Measurements from ENCODE around the gene SHB.

Gene SHB

DNA sequence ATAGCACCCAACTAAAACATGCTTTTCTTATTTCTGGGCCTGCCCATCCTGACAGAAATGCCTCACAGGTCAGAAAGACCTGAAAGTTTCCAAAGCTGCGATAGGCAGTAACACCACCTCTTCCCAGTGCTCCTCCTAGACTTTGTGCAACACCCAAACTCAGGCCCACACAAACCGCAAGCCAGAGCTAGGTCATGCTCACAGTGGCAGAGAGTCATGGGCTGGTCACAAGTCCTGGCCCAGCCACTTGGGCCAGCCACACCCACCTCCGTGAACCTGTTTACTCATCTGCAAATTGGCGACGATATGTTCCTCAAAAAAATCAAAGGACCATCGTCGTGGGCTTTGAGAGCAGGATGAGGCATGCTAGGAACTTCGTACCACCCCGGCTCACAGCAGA, 121.0 kb downstream of the SHB start:
- DNase-seq, result no peak

DNA sequence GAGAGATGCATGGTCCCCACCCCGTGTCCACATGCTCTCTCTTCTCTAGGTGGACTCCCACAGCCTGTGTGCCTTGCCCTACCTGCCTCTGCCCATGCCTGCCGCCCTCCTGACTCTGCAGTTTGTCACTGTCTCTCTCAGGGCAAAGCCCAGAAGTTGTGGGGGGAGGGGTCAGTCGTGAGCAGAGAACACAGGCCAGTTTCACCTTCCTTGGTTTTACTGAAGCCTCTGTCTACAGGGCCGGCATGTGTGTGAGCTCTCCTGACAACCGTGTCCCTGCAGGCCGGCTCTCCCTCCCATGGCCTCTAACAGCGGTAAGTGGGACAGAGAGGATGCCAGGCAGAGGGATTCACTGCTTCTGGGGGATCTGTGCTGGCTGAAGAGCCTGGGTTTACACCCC, 121.6 kb downstream of the SHB start:
- DNase-seq, result no peak

DNA sequence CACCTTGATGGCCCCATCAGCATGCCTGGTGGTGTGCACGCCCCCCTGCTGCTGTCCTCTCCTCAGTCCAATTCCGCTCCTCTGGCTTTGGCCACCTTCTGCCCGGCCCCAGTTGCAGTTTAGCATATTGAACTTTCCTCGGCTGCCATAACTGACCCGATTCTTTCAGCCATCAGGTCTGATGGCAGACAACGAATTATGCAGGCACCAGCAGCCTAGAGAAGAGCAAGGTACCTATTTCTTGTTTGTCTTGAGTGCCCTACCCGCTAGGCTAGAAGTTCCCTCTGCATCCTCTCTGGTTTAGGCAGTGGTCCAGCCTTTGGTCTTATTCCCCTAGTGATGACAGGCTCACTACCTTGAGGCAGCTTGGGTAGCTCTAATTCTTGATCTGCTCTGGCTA, 122.1 kb downstream of the SHB start:
- DNase-seq, result no peak

DNA sequence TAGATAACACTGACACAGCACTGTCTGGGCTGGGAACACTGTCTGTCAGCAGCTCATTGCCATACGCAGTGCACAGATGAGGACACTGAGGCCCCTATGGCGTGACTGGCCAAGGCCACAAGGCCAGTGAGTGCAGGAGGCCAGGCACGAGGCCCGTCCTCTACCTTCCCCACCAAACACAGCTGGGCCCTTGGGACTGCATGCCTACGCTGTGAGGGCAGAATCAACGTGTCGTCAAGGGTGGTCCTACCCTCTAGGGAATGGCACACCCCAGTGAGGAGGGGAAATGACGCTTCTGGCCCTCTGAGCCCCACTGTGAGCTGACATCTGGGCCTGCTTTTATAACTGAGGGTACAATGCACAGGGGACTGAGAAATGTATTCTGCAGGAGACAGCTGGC, 123.0 kb downstream of the SHB start:
- DNase-seq, result no peak

DNA sequence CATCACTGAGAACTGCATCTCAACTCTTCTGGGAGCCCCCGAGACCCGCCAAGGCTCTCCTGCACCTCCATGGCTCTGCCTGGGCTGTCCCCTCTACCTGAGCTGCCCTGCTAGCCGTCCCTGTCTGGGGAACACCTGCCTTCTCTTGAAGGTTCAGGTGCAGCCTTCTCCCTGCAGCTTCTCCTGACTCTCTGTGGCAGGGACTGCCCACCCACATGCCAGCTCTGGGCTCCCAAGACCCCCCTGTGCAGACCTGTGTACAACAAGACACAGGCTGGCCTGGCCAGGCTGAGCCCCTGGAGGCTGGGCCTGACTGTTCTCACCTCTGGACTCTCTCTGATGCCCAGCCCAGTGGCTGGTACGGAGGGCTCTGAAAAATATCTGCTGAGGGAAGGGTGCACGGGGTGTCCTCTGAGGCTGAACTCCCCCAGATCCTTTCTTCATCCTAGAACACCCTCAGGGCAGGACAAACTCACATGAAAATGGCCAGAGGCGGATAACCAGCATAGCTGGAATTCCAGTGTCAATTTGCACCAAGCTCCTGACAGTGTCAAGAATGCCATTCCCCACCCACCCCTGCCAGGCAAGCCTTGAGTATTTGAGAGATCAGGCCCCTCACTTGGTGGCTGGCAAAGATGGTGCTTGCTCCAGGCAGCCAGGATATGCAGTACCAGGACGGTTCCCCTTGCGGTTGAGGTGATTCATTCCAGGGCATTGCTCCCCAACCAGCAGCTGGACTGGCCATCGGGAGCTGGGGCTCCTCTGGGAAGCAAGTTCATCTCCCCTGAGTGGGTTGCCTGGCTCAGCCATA, 124.2 kb downstream of the SHB start:
- DNase-seq, result no peak

DNA sequence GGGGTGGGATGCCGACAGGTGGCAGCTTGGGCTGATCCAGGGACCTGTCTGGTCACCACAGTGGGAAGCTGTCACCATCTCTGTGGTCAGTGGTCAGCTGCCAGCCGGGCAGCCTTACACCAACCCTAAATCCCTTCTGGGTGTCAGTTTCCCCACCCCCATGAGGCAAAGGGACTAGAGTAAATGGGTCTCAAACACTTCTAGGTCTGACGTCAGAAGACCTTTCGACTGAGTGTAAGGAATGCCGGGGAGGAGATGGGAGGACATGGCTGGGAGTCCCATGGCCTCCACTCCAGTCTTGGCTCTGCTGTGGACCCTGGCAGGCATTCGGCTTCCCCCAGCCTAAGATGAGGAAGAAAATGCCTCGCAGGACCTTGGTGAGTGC, 124.8 kb downstream of the SHB start:
- no peak for DNase-seq

DNA sequence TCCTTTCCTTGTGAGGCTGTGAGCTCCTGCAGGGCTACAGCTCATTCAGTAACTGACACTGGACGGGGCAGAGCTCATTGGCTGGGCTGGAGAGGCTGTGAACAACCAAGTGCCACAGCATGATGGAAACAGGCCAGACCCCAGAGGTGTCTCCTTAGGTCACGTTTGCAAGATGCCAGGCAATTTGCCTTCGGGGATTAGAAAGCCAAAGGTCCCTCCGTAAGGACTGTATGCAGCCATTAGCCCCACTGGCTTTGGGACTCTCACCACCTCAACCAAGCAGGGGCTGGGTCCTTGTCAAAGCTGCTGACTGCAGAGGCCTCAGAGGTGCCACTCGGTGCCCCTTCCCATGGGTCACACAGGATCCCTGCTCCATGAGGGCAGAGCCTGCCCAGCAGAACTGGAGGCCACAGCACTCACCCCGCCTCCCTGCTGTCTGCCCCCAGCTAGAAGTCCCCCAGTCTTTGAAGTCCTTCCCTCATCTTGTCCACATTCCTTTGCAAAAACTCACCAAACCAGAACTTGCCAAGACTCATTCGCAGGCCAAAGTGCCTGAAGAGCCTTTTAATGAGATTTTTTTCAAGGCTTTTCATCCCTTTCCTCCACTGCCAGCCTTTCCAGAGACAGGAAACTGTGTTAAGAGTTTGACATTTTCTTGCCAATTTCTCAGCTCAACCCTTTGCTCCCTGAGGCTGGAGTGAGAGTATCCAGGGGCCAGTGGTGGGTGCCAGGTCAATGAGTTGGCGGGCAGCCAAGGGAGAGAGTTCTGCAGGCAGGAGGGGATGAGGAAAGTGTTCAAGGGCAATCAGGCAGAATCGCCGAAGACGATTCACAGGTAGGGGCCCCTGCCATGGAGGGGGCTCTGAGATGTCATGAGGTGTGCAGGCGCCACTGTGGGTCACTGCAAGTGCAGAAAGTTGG, 125.4 kb downstream of the SHB start:
- no peak for DNase-seq

DNA sequence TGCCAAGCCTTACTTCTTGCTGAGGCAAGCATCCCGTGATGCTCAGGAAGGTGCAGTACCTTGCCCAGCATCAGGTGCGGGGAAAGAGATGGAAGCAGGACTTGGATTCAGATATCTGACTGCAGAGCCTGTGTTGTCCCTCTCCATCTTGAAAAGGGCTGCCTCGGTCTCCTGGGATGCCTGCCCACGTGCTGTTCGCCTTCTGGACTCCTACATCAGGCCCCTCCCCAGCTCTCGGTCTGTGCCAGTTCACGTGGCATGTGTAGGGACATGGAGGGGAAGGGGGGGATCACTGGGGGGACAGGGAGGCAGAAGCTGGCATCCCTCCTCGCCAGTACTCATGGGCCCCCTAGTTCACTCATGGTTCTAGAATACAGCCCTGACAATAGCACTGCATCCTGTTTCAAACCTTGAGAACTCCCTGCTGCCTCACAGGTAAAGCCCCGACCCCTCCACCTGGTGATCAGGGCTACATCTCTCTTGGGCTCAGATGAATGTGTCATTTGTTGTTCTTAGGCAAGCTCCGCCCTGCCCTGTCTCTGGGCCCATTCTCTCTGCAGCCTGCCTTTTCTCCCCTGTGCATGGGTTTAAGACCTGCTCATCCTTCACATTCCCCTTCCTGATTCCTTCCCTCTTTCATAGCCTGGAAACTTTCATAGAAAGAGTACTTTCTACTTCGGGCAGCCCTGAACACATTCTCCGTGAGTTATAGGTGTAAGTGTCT, 126.2 kb downstream of the SHB start:
- DNase-seq, result no peak

DNA sequence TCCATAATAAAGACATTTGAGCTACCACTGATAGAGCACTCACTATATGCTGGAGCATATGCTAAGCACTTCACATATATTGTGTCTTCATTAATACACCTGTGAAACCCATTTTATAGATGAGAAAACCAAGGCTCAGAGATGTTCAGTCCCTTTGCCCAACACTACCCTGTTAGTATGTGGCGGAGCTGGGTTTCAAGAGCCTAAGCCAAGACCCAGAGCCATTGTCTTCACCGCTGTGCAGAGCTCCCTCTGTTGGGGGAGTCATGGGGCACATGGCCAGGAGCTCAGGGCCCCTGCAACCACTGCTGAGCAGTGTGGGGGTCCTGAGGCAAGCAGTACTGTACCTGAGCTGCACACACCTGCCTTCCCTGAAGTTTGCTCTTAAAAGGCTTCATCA, 127.8 kb downstream of the SHB start:
- DNase-seq, result no peak

DNA sequence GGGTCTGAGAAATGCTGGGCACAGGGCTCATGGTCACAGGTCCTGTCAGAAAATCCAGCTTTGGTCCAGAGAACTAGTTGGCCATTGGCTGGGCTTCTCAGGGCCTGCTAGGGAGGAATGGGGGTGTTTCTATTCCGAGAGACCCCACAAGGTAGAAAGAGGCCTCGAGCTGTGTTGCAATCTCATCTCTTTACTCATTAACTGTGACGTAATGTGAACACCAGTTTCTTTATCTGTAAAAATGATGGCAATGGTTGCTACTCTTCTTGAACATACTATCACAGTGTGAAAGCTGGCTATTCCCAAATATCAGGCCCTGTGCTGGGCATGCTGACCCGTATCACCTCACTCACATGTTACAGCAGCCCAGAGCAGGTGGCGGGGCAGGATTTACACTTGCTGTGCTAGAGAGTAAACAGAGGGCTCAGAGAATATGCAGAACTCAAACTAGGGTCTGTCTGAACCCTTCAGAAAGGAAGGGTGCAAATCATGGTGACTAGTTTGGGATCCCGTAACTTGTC, 129.4 kb downstream of the SHB start:
- no peak for DNase-seq

DNA sequence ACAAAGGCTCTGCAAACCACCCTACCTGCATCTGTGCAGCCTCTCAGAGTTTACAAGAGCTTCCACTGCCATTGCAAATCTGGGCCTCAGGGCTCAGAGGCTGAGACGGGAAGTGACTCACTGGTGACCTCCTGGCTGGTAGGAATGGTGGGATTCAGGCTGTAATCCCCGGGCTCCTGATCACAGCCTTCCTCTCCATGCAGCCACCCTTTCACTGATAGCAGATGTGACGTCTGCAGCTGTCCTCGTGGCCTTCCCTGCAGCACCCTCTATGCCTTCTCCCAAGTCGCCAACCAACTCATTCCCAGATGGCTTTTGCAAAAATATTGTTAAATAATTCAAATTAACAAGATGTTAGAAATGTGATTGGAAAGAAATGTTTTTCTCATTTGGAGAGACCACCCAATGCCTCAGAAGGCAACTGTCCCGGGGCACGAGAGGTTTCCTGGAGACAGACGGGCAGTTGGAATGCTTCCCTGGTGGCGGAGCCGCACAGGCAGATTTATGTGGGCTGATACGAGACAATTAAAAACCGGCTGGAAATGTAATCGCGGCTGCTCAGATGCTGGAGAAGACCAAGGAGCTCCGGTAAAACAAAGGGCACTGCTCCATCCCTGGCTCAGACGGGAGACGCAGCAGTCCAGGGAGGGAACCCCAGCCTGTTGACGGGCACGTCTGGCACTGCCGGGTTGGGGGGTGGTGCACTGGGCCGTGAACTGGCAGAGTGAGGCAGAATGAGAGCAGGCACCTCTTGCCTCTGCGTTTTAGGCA, 130.7 kb downstream of the SHB start:
- DNase-seq, result no peak

DNA sequence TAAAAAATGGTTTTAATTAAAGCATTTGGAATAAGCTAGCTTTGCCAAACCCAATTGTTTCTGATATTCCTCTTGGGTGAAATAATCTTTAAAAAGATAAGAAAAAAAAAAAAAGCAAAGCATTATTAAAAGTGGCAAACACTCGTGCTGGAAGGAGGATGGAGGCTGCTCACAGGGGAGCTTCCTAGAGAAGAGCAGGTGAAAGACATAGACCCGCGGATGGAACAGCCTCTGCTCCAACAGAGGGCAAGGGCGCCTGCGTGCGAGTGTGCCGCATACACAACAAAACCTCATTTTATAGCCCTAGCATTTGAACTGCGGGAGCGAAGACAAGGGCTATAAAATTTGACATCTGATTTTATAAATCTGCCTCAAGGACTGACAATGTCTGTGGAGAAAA, 131.7 kb downstream of the SHB start:
- no peak for DNase-seq

DNA sequence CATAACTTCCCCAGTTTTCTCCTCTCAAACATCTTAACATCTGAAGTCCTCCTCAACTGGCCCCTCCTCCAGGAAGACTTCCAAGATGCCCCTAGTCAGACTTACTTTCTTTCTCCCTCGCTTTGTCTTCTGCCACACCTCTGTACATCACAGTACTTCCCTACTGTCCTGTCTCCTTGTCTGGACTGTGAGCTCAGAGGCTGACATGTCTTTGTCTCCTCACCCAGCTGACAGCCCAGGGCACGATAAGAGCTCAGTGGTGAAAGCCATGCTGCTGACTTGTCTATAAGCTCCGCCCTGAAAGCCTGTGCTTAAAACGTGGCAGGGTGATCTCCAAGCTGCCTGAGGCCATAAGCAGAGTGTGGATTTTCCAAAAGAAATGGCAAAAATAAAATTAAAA, 132.1 kb downstream of the SHB start:
- no peak for DNase-seq

DNA sequence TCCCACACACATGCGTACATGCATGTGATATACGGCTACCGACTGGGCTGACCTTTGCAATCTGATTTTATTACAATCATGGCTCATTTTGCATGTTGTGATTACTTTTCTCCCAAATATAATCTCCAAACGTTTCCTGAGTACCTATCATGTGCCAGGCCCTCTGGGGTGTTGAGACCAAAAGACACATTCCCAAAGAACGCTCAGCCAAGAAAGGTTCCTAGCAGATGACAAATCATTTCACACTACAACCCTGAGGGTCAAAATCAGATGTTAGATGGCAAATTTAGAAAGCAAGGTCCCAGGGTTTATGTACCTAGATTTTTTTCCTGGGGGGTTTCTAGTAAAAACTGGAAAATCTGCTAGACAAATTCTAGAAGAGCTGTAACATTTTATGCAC, 132.7 kb downstream of the SHB start:
- DNase-seq, result no peak

DNA sequence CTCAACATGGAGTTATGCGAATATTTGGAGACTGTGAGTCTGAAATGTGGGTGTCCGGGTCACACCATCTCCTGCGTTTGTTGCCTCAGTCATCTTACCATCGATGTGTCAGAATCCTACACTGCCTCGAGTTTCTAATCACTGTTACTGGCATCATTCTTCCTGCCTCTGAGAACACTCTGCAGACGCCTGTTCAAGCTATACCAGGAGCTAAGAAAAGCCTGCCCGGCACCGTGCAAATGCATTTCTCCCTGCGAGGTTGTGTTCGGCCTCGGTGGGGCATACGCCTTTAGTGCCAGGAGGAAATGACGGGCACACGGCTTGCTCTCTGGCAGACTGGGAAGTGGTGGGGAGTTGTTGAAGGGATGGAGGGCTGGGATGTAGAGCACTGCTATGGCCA, 133.9 kb downstream of the SHB start:
- DNase-seq, result no peak

DNA sequence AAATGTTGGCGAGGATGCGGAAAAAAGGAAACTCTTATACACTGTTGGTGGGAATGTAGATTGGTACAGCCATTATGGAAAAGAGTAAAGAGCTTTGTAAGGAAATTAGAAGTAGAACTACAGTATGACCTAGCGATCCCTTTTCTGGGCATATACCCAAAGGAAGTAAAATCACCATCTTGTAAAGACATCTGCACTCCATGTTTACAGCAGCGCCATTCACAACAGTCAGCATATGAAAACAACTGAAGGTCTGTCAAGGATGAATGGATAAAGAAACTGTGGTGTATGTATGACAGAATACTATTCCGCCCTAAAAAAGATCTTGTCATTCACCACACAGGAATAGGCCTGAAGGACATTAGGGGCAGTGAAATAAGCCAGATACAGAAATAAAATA, 137.4 kb downstream of the SHB start:
- no peak for DNase-seq

DNA sequence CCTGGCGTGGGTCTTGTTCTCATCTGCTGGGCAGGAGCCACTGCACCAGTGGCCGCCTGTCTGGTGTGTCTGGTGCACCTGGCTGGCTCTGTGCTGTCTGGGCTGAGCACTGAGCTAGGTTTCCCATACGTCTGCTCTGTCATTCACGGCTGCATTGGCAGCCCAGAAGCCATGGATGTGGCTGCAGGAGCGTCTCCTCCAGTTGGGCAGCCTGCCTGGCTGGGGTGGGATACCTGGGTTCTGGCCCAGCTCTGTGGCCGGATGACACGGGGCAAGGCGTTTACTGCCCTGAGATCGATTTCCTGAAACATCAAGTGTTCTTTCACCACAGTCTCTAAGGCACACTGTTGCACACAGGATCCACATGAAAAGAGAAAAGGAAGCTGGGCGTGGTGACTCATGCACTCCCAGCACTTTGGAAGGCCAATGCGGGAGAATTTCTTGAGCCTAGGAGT, 139.6 kb downstream of the SHB start:
- no peak for DNase-seq

DNA sequence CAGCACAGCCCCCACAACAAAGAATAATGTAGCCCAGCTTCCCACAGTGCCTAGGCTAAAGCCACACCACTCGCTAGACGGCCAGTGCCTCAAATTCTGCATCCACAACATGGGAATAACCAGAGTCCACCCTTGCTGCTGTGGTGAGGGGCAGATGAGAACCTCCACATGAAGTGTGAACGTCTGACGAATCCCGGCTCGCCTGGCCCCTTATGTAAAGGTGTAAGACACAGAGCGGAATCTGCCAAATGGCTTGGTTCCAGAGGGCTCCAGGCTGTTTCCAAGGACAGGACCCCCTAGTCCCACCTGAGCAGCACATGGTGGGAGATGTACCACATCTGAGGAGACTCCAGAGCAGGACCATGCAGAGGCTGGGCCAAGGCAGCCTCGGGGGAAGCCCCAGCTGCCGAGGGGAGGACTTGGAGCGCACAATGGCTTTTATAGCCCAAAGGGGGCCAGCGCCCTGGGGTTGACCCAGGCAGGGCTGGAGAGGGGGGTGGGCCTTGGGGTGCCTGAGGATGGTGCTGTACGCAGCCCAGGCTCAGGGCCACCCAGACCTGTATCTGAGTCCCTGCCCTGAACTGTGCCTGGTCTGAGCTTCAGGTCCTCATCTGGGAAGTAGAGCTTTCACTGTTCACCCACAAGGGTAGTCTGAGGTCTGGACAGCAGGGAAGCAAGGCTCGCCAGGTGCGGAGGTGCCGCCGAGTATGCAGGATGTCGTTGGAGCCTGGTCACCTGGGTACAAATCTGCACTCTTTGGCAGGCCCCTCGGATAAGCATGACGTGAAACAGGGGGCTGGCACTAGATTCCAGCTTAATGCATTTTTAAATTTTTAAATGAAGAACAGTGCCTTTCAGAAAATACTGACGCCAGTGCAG, 140.2 kb downstream of the SHB start:
- no peak for DNase-seq

DNA sequence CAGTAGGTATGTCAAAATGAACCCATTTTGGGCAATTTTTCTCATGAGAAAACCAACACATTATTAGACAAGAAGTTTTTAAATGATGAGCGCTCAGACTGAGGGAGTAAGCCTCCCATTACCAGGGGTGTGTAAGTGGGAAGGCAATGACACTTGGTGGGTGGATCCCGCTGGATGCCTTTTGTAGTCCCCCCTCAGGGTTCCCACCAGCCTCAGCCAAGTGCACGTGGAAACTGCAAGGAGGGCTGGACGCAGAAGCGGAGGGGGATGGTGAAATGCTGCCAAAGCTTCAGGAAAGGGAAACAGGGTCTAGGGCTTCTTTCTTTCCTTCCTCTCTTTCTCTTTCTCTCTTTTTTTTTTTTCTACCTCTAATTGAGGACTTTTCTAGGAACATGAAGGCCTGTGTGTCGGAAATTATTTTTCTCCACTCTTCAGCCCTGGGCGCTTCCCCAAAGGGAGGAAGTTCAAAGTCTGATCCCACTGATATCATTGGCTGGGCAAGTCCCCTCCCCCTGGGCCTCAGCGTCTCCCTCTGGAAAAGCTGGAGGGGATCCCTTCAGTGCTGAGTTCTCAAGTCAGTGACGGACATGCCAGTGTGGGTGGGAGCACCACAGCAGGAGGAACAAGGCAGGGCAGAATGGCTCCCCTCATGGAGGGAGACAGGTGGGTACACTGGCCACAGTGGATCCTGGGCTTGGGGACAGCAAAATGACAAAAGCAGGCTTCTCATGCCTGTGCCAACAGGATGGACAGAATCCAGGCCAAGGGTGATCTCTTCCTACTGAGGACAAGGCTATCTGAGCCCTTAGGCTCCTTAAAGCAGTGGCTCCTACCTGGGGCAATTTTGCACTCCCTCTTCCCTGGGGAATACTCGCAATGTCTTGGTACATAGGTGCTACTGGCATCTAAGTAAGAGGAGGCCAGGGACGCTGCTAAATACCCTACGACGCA, 141.2 kb downstream of the SHB start:
- no peak for DNase-seq

DNA sequence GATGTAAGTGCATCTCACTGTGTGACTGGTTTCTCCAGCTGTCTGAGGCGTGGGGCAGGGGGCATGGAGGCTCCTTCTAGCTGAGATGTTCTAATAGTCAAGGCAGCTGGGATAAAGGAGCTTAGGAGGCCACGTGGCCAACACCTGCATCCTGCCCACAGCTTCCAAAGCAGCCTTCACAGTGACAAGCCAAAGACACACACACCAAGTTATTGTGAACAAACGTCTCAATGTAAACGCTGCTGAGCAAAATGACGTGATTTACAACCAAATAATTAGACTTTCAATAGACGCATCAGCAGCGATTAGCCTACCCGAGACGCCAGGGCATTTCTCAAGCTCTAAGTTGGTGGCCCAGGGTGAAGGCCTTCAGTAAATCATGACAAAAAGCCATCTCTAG, 141.9 kb downstream of the SHB start:
- DNase-seq, result no peak
